Left lung (tissue), 10 donors: ENCODE measurements around the gene PROM1. TPM values are rescaled to one million over a fixed set of nuclear protein-coding genes. Genes with fewer than 3 reads are reported as not detected.

Experiments used
- ATAC-seq: fragments of 200-7000 bp; cut with Tn5 transposase; one replicate; pipeline ENCODE4 v1.9.1; 2020; ENCODE audit warnings: moderate library complexity
- DNase-seq, 4 donors: peaks; one replicate each; pipeline ENCODE4 v3.0.0-alpha.2; 2013 to 2020
- H3K27ac ChIP-seq, 2 donors: fragments of 200-600 bp; sonication (generic) in 1 of 2; one replicate each; pipeline versions ENCODE4 v1.5.0 to v1.8.0; 2020 to 2021
- H3K27me3 ChIP-seq, 2 donors: fragments of 200-600 bp; sonication (generic) in 1 of 2; one replicate each; pipeline versions ENCODE4 v1.5.0 to v1.8.0; 2020 to 2021
- H3K36me3 ChIP-seq, 2 donors: fragments of 200-600 bp; sonication (generic) in 1 of 2; one replicate each; pipeline versions ENCODE4 v1.5.0 to v1.8.0; 2020 to 2021
- H3K4me1 ChIP-seq, 2 donors: fragments of 200-600 bp; one replicate each; pipeline ENCODE4 v1.8.0; 2021
- H3K4me3 ChIP-seq, 2 donors: fragments of 200-600 bp; sonication (generic) in 1 of 2; one replicate each; pipeline versions ENCODE4 v1.5.0 to v1.8.0; 2020 to 2021; ENCODE audit warnings: mild to moderate bottlenecking in 1 of 2
- H3K9me3 ChIP-seq, 2 donors: fragments of 200-600 bp; sonication (generic) in 1 of 2; one replicate each; pipeline versions ENCODE4 v1.5.0 to v1.8.0; 2020 to 2021
- CTCF ChIP-seq, 2 donors: fragments of 200-600 bp; sonication (generic) in 1 of 2; IDR thresholded peaks; one replicate each; pipeline versions ENCODE4 v1.5.0 to v1.8.0; 2021; ENCODE audit warnings: antibody characterized with exemption in 2 of 2
- intact Hi-C, 2 donors: fragments of 100-400 bp; cut with DNase I; formaldehyde crosslinking; loops; one replicate each; pipeline versions ENCODE4 v1.11.2 to v1.14.2; 2022
- polyA plus RNA-seq, 6 donors: library from polyadenylated mRNA; unstranded; fragments of 120-200 nt; gene quantifications; one replicate each; pipeline ENCODE4 v1.2.1, GENCODE V29; 2013; ENCODE audit not compliant: insufficient read length in 6 of 6
- total RNA-seq, 2 donors: library from RNA; stranded (reverse); fragmentation: NEBNext Ultra II Directional; extraction: Animal tissue kit (Norgen Biotek cat#: 25700); gene quantifications; one replicate each; pipeline ENCODE4 v1.2.1, GENCODE V29; 2021
- donor health status: DM: no; HTN: yes; CAD: no.
- donor health status: DM: no; HTN: no; CAD: no.

PROM1 gene
- total and polyA plus RNA-seq, 8 donors, result 11.2 to 37.1 (median 25.2) TPM; not detected in 1

GRCh38 chr4:15918484-15919129 lies 165.2 kb downstream of the PROM1 start:
- Histone ChIP-seq H3K36me3 (no peaks in the 10 kb centered on the region), H3K4me1 (no peaks in the 10 kb centered on the region), H3K27me3 (peaks cover 0 to 5% of the 10 kb centered on the region in 2 donors), H3K4me3 (no peak overlapping the region), H3K27ac (no peak overlapping the region), H3K9me3 (no peaks in the 10 kb centered on the region)
- ATAC-seq (peak; percentile 79), DNase-seq (peak in 1 of 4 donors; percentile 49)
- intact Hi-C loops, result no loop called here
- TF ChIP-seq CTCF (IDR thresholded peaks at IDR 0.05), result no peak

Other genes with a start within 250 kb of the PROM1 start
- gene FGFBP1, start 145.3 kb downstream of the PROM1 start, total RNA-seq, result 10 to 100 TPM in 1 of 2 donors, under 1 TPM in 1; 0.67 to 52.1 TPM
- under 1 TPM in 4 of 6 donors, not detected in 2; 0.10 to 0.15 (median 0.13) TPM for gene FGFBP1, start 145.3 kb downstream of the PROM1 start, polyA plus RNA-seq
- 1 to 10 TPM; 2.9 TPM for gene FGFBP2, start 120.8 kb downstream of the PROM1 start, total RNA-seq
- under 1 TPM in 4 of 6 donors, not detected in 2; 0.20 to 0.74 (median 0.46) TPM for gene FGFBP2, start 120.8 kb downstream of the PROM1 start, polyA plus RNA-seq
- 10 to 100 TPM; 42.9 to 60.4 TPM for gene TAPT1, start 142.4 kb upstream of the PROM1 start, total RNA-seq
- gene TAPT1, start 142.4 kb upstream of the PROM1 start, polyA plus RNA-seq, result 10 to 100 TPM; 46.4 to 65.8 (median 52.2) TPM